HG02678 (cell line): Measurements from ENCODE around the gene LRPAP1.

Experiments
- ATAC-seq: cut with Tn5 transposase; IDR thresholded peaks from one replicate; pipeline ENCODE4 v1.9.1; 2021; ENCODE audit warnings: mild to moderate bottlenecking, moderate library complexity; ENCODE audit not compliant: unreplicated experiment

The LRPAP1 gene

DNA sequence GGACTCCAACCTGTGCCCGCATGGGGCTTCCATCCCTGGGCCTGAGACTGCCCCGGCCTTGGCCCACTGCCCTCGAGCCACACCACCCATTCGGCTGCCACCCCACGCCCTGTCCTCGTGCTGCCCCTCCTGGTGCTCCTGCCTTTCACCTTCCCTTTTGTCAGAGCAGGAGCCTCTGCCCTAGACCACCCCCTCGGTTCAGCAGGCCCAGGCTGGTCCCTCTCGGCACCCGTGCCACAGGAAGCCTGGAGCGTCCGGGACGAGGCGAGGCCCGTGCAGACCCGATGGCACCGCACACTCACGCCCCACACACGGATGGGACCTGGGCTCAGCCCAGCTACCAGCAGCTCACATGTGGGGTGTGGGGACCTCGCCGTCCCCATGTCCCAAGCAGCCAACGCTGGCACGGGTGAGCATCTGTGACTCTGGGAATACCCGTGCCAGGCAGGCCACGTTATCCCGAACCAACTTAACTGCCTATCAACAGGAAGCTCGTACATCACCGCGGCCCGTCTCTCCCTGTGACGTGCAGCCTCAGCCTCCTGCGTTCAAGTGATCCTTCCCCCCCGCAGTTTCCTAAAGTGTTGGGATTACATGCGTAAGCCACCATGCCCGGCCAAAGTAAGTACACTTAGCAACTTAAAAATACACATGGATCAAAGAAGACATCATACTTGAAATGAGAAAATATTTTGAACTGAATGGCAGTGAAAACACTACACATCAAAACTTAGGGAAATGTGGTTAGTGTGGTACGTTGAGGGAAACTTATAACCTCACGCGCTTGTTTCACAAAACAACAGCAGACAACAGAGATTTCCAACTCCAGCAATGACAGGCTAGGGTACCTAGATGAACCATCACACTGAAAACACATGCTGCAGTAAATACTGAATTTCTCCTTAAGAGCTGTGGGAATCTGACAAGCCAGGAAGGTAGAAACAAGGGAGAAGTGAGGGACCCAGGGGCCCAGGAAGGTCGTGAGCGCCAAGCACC is 29.0 kb downstream of the LRPAP1 start:
- no peak for ATAC-seq

DNA sequence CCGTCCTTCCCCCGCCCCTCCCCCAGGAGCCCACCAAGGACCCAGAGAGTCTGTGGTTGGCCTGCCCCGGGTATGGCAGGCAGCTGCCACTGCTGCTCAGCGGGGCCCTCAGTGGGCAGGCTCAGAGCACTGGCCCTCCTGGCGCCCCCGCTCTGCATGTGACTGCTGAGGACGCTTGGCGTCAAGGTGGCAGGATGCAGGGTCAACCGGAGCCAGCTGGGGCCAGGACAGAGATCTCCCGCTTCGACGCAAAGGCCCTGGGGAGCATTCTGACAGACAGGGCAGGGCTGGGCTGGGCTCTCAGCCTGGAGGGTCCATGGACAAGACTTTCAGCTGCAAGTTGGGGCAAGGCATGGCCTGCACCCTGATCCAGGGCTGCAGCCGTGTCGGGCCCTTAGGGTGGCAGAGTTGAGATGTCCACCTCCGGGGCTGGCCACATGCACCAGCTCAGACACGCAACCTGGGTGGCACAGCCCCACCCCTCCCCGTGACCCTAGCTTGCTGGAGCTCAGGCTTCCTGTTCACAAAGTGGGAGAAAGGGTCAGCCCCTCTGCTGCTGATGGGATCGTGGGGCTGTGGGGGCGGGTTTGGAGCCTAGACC is 30.3 kb downstream of the LRPAP1 start:
- ATAC-seq: no peak

DNA sequence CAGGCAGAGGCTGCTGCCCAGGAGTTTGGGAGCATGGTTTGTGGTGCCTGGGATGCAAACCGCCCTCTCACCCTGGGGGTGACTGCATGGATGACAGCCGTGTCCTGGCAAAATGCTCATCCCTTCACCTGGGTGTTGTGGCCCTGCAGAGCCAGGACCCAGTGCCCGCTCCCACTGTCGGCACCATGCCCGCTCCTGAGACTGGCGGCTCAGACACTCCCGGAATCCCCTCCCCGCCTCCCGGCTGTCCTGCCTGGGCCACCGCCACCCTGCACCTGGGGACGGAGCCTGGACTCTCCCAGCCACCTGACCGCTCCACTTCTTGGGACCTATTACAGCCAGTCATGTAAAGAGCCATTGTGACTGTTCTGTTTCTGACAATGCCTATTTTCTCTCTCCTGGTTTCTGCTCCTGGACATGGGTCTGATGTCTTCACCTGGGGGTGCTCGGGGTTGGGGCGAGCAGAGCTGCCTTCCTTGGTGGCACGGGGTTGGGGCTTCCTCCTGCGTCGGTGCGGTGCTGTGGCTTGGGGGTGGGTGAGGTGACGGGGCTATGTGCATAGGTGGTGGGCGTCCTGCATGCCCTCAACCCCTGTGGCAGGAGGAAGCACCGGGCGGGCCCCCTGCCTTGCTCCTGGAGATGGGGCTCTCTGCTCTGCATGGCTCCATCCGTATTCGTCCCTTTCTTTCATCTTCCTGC is 30.9 kb downstream of the LRPAP1 start:
- no peak for ATAC-seq

DNA sequence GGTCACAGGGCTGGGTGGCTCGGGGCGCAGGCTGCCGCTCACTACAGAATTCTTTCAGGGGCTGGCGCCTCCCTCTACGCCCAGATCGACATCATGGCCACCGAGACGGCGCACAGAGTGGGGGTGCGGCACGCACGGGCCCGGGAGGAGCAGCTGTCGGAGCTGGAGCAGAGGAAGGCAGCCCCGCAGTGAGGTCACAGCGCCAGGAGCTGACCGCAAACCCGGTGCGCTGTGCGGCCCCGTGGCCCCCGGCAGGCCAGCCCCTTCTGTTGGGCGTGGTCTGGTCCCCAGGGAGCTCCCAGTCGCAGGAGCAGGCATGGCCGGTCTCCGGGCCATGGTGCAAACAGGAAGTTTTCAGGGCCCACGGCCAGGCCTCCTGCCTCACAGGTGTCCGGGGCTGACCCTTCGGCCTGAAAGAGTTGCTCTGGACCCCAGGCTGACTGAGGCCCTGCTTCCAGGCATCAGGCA is 31.6 kb downstream of the LRPAP1 start:
- ATAC-seq: no peak

DNA sequence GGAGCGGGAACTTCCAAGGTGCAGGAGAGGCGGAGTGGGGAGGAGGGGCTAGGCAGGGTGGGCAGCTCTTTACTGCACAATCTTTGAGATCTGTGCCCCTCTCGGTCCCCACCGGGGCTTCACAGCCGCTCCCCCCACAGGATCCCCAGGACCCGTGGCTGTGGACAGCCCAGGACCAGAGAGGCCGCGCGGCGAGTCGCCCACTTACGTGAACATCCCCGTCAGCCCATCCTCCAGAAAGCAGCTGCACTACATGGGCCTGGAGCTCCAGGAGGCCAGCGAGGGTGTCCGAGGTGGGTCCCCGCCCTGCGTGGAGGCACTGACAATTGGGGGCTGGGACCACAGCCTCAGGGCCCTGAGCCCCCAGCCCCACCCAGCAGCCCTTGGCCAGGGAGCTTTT is 32.1 kb downstream of the LRPAP1 start:
- no peak for ATAC-seq

DNA sequence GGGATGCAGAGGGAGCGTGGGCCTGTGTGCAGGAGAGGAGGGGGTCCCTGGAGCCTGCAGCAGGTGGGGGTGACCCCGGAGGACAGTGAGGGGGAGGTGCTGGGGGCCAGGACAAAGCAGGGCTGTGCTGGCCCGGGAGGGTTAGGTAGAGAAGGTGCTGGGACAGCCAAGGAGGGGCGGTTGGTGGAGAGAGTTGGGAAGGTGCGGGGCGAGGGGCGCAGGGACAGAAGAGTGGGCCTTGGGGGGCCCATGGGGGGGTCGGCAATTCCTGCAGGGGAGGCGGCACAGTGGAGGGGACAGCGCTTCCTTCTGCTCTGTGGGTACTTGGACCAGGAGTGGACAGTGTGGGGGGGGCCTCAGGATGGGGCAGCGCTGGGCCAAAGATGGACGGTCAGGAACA is 32.5 kb downstream of the LRPAP1 start:
- no peak for ATAC-seq

DNA sequence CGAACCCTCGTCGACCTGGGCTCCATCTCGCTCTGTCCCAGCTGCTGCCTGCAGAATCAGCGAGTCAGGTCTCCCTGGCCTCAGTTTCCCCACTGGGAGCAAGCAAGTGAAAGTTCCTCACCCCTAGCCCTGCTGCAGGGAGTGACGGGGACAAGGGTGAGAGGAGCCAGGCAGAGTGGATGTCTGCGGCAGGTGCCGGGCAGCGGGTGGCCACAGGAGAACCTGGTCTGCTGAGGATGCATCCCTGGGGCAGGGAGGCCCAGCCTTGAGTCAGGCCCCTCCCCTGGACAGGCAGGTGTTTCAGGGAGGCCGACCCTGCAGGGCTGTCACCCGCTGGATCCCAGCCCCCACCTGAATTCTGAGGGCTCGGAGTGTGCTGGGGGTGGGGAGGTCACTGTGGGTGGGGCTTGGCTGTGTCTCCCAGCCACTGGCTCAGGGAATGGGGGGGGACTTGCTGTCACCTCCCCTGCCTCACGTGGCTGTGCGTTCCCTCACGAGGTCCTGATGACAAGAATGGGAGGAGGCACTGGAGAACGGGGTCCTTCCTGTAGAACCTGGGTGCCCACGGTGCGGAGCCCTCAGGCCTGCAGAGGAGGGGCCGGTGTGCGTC is 33.2 kb downstream of the LRPAP1 start:
- no peak for ATAC-seq

DNA sequence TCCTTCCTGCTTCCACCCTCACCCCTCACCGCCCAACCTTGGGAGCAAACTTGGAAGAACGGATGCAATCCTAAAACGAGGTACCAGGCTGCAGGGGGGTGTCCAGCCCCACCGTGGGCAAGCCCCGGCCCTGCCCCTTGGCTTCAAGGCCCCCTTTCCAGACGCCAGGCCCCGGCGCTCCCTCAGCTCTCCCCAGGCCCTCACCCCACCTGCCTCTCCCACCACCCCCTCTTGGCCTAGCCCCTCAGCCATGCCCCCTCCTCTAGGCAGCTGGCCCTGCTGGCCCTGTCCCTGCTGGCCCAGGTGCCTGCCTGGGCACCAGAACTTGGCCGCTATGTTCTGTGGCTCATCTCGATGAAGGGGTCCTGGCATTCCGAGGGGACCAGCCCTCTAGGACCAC is 33.8 kb downstream of the LRPAP1 start:
- no peak for ATAC-seq

DNA sequence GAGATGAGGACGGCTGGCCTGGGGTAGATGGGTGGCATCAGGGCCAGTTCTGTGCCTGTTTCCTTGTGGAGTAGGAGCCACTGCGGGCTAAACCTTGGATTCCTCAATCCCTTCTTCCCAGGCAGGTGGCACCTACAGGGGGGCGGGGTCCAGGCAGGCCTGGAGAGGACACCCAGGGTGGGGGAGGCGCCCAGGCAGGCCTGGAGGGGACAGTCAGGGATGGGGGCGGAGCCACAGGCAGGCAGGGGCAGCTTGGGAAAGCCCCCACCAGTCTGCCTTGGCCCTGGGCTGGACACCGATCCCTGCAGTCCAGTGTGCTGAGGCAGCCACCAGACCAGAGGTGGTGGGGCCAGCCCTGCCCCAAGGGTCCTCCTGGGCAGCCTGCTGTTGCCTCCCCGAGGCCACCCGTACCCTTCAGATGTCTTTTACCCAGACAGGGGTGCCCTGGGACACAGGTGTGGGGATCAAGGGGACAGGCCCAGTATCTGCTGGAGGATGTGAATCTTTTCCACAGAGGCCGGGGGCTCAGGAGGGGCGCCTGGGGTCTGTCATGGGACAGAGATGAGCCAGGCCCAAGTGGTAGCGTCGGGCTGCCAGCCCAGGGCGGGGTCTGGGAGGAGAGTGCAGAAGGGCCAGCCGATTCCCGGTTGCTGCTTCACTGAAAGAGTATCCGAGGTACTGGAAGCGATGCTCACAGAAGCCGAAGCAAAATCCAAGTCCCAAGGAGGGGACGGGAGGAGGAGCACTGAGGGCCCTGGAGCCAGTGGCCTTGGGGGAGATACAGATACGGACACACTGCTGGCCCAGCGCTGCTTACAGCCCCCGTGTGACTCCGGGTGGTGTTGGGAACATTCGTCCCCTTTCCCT is 34.5 kb downstream of the LRPAP1 start:
- no peak for ATAC-seq

DNA sequence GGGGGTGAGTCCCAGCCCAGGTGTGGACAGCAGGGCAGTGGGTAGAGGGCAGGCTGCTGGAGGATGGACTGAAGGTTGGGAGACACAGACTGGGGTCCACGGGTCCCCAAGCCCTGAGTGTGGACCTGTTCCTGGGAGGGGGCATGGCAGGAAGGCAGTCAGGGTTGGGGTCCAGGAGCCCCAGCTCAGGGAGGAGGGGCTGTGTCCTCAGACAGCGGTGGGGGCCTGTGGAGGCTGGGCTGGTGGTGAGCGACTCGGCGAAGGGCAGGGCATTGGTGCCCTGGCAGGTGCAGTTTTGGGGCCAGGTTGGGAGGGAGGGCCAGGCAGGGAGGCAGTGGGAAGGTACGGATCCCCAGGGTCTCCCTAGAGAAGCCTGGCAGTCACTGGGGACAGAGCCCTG is 35.1 kb downstream of the LRPAP1 start:
- ATAC-seq: no peak

DNA sequence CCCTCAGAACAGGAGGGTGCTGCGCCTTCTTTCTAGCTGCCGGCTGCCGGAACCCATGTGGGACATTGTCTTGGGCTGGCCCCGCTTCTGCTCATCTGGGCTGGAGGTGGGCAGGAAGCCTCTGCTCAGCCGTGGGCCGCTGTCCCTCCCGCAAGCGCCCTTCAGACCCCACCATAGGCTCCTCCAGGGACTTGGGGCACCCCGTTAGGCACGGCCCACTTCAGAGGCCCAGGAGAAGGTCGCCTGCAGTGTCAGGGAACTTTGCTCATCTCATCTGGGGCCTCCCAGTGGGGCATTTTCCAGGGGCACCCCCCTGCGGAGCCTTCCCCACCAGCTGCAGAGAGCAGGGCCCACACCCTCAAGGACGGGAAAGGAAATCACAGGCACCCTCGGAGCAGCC is 36.2 kb downstream of the LRPAP1 start:
- no peak for ATAC-seq

DNA sequence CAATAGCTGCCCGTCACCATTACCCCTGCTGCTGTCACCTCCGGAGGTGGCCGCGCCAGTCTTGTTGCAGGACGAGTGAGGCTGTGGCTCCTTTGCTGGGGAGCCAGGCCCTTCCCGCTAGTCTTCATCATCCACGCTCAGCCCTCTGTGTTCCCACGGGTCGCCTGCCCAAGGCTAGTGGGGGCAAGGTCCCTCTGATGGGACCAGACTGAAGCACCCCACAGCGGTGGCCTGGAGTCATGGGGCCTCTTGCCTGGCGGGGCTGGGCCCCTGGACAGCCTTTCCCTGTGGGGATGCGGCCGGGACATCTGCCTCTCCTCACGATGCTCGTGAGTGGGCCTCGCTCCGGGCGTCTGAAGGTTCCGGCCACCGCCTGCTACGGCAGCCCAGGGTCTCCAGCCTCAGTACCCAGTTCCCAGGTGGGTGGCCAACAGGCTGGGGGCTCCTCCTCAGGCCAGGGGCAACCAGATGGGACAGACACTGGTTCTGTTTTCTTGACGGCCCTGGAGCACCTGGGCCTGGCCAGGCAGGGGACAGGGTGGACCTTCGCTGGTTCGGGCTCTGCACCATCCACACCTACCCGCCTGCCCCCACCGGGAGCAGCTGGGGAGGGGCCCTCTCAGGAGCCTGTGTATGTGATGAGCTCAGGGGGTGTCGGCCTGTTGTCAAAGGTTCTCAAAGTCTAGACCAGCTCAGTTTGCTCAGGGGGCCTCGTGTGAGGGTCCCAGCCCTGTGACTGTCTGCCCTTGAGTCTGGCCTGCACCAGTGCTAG is 36.8 kb downstream of the LRPAP1 start:
- no peak for ATAC-seq

DNA sequence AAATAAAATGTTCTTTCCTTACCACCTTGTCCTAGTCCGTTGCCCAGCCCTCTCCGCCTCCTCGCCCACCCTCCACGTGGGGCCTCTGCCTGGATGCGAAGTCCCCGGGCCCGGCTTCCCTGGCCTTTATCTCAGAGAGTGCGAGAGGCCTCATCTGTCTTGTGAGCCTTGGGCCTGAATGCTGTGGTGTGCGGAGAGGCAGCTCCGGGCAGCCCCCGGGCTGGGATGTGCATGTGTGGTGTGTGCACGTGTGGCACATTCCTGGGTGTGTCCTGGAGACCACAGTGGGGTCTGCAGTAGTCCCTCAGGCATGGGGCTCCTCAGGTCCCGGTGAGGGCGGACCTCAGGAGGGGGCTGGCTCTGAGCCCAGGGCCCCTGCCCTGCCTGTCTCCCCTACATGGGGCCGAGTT is 37.8 kb downstream of the LRPAP1 start:
- ATAC-seq: no peak

DNA sequence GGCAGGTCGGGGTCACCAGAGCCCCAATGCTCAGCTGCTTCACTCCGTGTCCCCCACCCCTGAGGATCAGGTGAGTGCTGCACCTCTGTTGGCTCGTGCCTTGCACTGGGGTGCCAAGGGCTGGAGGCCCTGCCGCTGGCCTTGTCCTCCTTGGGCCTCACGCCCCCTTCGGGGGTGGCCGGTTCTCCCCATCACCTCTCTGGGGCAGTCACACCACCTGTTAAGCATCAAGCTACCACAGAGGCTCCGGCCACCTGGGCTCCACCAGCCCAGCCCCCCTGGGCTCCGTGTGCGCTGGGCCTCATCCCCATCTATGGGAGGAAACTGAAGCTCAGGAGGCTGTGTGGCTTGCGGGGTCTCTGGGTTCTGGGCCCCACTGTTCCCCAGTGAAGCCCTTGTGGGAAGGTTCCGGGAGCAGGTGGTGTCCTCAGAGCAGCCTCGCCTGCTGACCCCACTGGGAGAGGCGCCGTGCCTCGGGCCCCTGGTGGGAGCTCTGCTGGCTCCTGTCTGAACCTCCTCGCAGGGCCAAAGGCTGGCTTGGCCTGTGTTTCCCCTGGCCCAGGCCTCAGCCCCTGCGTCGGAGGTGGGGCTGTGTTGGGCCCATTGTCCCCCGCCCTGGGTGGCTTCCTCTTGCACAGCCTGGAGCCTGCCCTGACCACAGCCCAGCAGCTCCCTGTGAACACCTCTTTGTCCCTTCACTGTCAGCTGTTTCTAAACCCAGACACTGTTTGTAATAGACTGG is 38.3 kb downstream of the LRPAP1 start:
- no peak for ATAC-seq

DNA sequence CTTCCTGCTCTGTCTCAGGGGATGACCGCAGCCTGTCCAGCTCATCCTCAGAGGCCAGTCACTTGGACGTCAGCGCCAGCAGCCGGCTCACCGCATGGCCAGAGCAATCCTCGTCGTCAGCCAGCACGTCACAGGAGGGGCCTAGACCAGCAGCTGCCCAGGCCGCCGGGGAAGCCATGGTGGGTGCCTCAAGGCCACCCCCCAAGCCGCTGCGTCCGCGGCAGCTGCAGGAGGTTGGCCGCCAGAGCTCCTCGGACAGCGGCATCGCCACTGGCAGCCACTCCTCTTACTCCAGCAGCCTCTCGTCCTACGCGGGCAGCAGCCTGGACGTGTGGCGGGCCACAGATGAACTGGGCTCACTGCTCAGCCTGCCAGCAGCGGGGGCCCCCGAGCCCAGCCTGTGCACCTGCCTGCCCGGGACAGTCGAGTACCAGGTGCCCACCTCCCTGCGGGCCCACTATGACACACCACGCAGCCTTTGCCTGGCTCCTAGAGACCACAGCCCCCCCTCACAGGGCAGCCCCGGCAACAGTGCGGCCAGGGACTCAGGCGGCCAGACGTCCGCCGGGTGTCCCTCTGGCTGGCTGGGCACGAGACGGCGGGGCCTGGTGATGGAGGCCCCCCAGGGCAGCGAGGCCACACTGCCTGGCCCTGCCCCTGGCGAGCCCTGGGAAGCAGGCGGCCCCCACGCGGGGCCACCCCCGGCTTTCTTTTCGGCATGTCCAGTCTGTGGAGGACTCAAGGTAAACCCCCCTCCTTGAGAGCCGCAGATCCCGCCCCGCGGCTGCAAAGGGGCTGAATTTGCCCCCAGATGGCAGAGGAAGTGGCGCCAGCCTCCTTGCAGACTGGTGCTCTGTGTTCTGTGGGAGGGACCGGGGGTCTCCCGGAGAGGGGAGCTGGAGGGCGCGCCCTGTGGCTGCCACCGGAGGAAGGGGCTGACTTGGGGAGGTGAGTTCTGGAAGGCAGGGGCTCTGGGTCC is 39.2 kb downstream of the LRPAP1 start:
- no peak for ATAC-seq

DNA sequence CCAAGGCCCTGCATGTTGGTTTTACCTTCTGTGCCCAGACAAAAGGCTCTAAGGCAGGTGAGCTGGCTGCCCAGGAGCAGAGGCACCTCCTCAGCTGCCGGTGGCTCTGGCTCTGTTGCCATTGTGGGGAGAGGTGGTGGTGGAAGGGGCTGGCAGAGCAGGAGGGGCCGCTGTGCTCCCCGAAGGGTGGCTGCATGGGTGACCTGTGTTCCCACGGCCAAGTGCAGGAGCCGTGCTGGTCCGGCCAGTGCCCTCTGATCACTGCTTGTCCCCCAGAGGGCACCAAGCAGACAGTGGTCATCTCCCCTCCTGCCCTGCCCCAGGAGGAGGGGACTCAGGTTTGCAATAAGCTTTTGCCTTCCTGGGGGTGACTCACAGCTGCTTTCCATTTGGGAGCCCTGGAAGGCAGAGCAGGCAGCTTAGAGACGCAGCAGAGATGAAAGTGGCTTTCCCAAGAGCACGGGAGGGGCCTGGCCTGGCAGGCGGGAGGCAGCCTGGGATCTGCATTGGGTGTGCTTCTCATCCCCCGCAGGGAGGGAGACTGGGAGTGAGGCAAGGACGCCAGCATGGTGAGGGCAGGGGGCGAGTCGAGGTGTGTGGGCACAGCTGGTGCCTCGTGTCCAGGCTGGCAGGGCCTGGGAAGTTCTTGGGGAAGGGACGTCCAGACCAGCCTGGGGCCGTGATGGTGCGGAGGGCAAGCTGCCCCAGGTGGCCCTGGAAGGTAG is 40.4 kb downstream of the LRPAP1 start:
- ATAC-seq: no peak

DNA sequence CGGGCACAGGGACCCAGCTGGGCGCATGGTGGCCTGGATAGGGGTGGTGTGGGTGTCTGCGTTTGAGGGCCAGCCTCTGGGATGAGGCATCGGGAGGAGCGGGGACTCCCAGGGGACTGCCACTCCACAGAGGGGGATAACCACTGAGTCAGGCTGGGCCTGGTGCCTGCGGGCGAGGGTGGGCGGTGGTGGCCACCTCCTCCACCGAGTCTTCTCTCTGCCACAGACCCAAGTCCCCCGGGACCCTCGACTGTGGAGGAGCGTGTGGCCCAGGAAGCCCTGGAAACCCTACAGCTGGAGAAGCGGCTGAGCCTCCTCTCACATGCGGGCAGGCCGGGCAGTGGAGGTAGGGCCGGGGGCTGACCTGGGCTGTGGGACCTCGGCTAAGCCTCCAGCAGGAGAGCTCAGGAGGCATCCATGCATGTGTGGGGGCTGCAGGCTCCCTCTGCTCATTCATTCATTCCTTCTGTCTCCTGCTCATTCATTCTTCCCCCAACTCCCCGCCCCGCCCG is 42.7 kb downstream of the LRPAP1 start:
- ATAC-seq: no peak
